Subcutaneous adipose tissue (tissue), 4 donors: Measurements from ENCODE around the gene MAMDC2. TPM values are rescaled to one million over a fixed set of nuclear protein-coding genes. Genes with fewer than 3 reads are reported as not detected.

Experiments used
- CTCF ChIP-seq: fragments of 450-650 bp; IDR thresholded peaks from one replicate; pipeline ENCODE4 v1.5.1; 2016; ENCODE audit warnings: low read depth, mild to moderate bottlenecking, control low read depth, antibody characterized with exemption, moderate library complexity
- total RNA-seq, 4 donors: library from RNA; depleted of rRNA; stranded (reverse); fragments of >200 nt; gene quantifications; one replicate each; pipeline ENCODE4 v1.1.0, GENCODE V29; 2016

The MAMDC2 gene
- total RNA-seq, 4 donors from 2014 or later: 18.3 to 46.0 (median 21.8) TPM

- no peak for TF ChIP-seq CTCF
These were observed 82.1 kb downstream of the MAMDC2 start for GRCh38 chr9:70125621-70126263.

- TF ChIP-seq CTCF: no peak
These were observed 83.4 kb downstream of the MAMDC2 start for GRCh38 chr9:70127036-70127435.

- no peak for TF ChIP-seq CTCF
These were observed 84.1 kb downstream of the MAMDC2 start for GRCh38 chr9:70127540-70128416.

GRCh38 chr9:70130266-70130665 is 86.6 kb downstream of the MAMDC2 start:
- TF ChIP-seq CTCF: no peak

GRCh38 chr9:70131296-70131695 is 87.6 kb downstream of the MAMDC2 start:
- no peak for TF ChIP-seq CTCF

GRCh38 chr9:70133253-70134208 is 89.9 kb downstream of the MAMDC2 start:
- no peak for TF ChIP-seq CTCF
